BE2C (cell line): ENCODE measurements around the gene SRGAP3.

Experiments
- DNase-seq: peaks from one replicate; pipeline ENCODE4 v3.0.0-alpha.2; 2020
- H3K27me3 ChIP-seq: fragments of 250-450 bp; sonication (Bioruptor Pico); 2 replicates; pipeline ENCODE4 v1.5.1; 2020; ENCODE audit warnings: mild to moderate bottlenecking
- H3K36me3 ChIP-seq: fragments of 250-450 bp; sonication (Bioruptor Pico); 2 replicates; pipeline ENCODE4 v1.5.1; 2020; ENCODE audit warnings: mild to moderate bottlenecking
- H3K4me1 ChIP-seq: fragments of 250-450 bp; sonication (Bioruptor Pico); 2 replicates; pipeline ENCODE4 v1.5.1; 2020
- H3K4me3 ChIP-seq: 2 replicates; pipeline ENCODE4 v1.5.1; 2011; ENCODE audit warnings: low read depth, low read length
- H3K9me3 ChIP-seq: fragments of 250-450 bp; sonication (Bioruptor Pico); 2 replicates; pipeline ENCODE4 v1.5.1; 2020
- CTCF ChIP-seq: IDR thresholded peaks from 2 replicates; pipeline ENCODE4 v1.5.1; 2012; ENCODE audit warnings: mild to moderate bottlenecking, low read depth, low read length

Gene SRGAP3

GRCh38 chr3:9226326-9226725 lies 23.1 kb downstream of the SRGAP3 start:
- H3K36me3 ChIP-seq, result no peaks in the 10 kb centered on the region
- H3K9me3 ChIP-seq, result no peaks in the 10 kb centered on the region
- no peaks in the 10 kb centered on the region for H3K27me3 ChIP-seq
- H3K4me3 ChIP-seq, result no peak overlapping the region
- TF ChIP-seq CTCF, result no peak
- no peaks in the 10 kb centered on the region for H3K4me1 ChIP-seq
- DNase-seq, result no peak

- TF ChIP-seq CTCF, result no peak
- H3K9me3 ChIP-seq, result no peaks in the 10 kb centered on the region
- no peak overlapping the region for H3K4me3 ChIP-seq
- H3K27me3 ChIP-seq, result no peaks in the 10 kb centered on the region
- no peak for DNase-seq
- no peaks in the 10 kb centered on the region for H3K4me1 ChIP-seq
- H3K36me3 ChIP-seq, result no peaks in the 10 kb centered on the region
Measured at GRCh38 chr3:9225268-9225667, 24.2 kb downstream of the SRGAP3 start.

- no peak for DNase-seq
- no peaks in the 10 kb centered on the region for H3K27me3 ChIP-seq
Measured at GRCh38 chr3:9224490-9224889, 25.0 kb downstream of the SRGAP3 start.

GRCh38 chr3:9223672-9224071 lies 25.8 kb downstream of the SRGAP3 start:
- TF ChIP-seq CTCF, result no peak
- no peaks in the 10 kb centered on the region for H3K9me3 ChIP-seq
- no peak overlapping the region for H3K4me3 ChIP-seq
- no peak for DNase-seq
- H3K27me3 ChIP-seq, result no peaks in the 10 kb centered on the region
- H3K4me1 ChIP-seq, result no peaks in the 10 kb centered on the region
- H3K36me3 ChIP-seq, result no peaks in the 10 kb centered on the region

More at GRCh38 chr3:9224490-9224889, 25.0 kb downstream of the SRGAP3 start:
- no peak for TF ChIP-seq CTCF
- Histone ChIP-seq H3K9me3 (no peaks in the 10 kb centered on the region), H3K36me3 (no peaks in the 10 kb centered on the region), H3K4me3 (no peak overlapping the region), H3K4me1 (no peaks in the 10 kb centered on the region)

- no peak overlapping the region for H3K4me3 ChIP-seq
- no peaks in the 10 kb centered on the region for H3K4me1 ChIP-seq
- DNase-seq, result no peak
- no peaks in the 10 kb centered on the region for H3K9me3 ChIP-seq
- no peaks in the 10 kb centered on the region for H3K36me3 ChIP-seq
- TF ChIP-seq CTCF, result no peak
- H3K27me3 ChIP-seq, result no peaks in the 10 kb centered on the region
Measured at GRCh38 chr3:9222956-9223639, 26.3 kb downstream of the SRGAP3 start.

GRCh38 chr3:9222049-9222448 lies 27.4 kb downstream of the SRGAP3 start:
- Histone ChIP-seq H3K4me1 (no peaks in the 10 kb centered on the region), H3K4me3 (no peak overlapping the region), H3K9me3 (no peaks in the 10 kb centered on the region), H3K27me3 (no peaks in the 10 kb centered on the region), H3K36me3 (no peaks in the 10 kb centered on the region)
- no peak for TF ChIP-seq CTCF
- DNase-seq, result no peak
